Measurements from ENCODE around the gene RFX2.

GRCh38 chr19:5948752-5949564 is 161.3 kb downstream of the RFX2 start:
- no peak for TF ChIP-seq POLR2A (IDR thresholded peaks at IDR 0.05)
- TF ChIP-seq, protein P1, sequence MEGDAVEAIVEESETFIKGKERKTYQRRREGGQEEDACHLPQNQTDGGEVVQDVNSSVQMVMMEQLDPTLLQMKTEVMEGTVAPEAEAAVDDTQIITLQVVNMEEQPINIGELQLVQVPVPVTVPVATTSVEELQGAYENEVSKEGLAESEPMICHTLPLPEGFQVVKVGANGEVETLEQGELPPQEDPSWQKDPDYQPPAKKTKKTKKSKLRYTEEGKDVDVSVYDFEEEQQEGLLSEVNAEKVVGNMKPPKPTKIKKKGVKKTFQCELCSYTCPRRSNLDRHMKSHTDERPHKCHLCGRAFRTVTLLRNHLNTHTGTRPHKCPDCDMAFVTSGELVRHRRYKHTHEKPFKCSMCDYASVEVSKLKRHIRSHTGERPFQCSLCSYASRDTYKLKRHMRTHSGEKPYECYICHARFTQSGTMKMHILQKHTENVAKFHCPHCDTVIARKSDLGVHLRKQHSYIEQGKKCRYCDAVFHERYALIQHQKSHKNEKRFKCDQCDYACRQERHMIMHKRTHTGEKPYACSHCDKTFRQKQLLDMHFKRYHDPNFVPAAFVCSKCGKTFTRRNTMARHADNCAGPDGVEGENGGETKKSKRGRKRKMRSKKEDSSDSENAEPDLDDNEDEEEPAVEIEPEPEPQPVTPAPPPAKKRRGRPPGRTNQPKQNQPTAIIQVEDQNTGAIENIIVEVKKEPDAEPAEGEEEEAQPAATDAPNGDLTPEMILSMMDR (IDR thresholded peaks at IDR 0.05): no peak

All from body of pancreas (tissue), 4 donors.